Suprapubic skin (tissue), 4 donors: ENCODE measurements around the gene EPHA1.

Source experiments
- EP300 ChIP-seq: sonication (generic); formaldehyde crosslinking; IDR thresholded peaks from one replicate; pipeline ENCODE4 v1.6.1; 2017; ENCODE audit warnings: antibody characterized with exemption
- POLR2A ChIP-seq, 2 donors: fragments of 450-650 bp; IDR thresholded peaks; one replicate each; pipeline ENCODE4 v1.6.1; 2017; ENCODE audit warnings: antibody characterized with exemption in 2 of 2, mild to moderate bottlenecking in 2 of 2, moderate library complexity in 2 of 2
- POLR2AphosphoS5 ChIP-seq, 3 donors: sonication (generic); formaldehyde crosslinking; IDR thresholded peaks; one replicate each; pipeline ENCODE4 v1.6.1; 2017; ENCODE audit warnings: antibody characterized with exemption in 3 of 3
- TF ChIP-seq, protein P1 (sequence below), 2 donors: fragments of 200-600 bp in 1 of 2; fragments of 450-650 bp in 1 of 2; sonication (generic) in 1 of 2; IDR thresholded peaks; one replicate each; pipeline ENCODE4 v1.5.1; 2016 to 2019; ENCODE audit warnings: antibody characterized with exemption in 2 of 2, mild to moderate bottlenecking in 1 of 2, moderate library complexity in 1 of 2

DNA sequence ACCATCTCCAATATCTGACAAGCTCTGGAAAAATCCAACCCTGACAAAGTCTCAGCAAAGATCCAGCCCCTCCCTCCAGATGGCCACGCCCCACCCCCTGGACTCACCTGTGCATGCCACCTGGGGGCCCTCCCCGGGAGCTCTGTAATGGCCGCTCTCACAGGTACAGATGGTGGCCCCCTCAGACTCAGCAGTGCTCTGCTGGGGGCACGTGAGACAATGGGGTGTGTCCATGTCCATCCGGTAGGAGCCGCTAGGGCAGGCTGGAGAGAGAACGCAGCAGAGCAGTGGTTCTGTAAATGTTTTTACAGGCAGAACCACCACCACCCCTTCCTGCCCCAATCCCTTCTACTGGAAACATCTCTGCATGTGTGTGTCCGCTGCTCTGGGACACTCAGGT lies 9.5 kb downstream of the EPHA1 start:
- TF ChIP-seq POLR2A (IDR thresholded peaks at IDR 0.05): no peak
- no peak for TF ChIP-seq EP300
- TF ChIP-seq, protein P1, sequence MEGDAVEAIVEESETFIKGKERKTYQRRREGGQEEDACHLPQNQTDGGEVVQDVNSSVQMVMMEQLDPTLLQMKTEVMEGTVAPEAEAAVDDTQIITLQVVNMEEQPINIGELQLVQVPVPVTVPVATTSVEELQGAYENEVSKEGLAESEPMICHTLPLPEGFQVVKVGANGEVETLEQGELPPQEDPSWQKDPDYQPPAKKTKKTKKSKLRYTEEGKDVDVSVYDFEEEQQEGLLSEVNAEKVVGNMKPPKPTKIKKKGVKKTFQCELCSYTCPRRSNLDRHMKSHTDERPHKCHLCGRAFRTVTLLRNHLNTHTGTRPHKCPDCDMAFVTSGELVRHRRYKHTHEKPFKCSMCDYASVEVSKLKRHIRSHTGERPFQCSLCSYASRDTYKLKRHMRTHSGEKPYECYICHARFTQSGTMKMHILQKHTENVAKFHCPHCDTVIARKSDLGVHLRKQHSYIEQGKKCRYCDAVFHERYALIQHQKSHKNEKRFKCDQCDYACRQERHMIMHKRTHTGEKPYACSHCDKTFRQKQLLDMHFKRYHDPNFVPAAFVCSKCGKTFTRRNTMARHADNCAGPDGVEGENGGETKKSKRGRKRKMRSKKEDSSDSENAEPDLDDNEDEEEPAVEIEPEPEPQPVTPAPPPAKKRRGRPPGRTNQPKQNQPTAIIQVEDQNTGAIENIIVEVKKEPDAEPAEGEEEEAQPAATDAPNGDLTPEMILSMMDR (IDR thresholded peaks at IDR 0.05): no peak
- TF ChIP-seq POLR2AphosphoS5 (IDR thresholded peaks at IDR 0.05): no peak
